GM19193 (cell line): Measurements from ENCODE around the gene ACAN.

Experiments
- POLR2A ChIP-seq: IDR thresholded peaks from 4 replicates; pipeline ENCODE4 v1.6.1; 2011; ENCODE audit not compliant: insufficient read depth, insufficient read length; ENCODE audit errors: extremely low read depth

ACAN gene

DNA sequence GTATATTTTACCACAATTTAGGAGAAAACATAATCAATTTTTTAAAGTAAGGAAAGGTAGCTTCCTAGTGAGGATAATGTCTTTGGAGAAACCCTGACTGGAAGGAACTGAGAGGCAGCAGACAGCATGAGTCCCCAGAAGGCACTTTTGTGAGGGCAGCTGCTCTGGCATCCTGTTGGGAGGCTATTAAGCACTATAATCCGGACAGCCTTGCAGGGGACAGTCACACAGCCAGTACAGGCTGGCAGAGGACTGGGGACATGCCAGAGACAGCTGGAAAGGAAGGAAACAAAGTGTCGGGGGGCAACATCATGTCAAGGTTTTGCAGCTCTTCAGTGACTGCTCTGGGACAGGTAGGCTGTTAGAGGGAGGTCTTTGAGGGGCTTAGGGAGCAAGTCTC is 15.7 kb downstream of the ACAN start:
- TF ChIP-seq POLR2A, result no peak

GRCh38 chr15:88821993-88822392 is 18.8 kb downstream of the ACAN start:
- no peak for TF ChIP-seq POLR2A

DNA sequence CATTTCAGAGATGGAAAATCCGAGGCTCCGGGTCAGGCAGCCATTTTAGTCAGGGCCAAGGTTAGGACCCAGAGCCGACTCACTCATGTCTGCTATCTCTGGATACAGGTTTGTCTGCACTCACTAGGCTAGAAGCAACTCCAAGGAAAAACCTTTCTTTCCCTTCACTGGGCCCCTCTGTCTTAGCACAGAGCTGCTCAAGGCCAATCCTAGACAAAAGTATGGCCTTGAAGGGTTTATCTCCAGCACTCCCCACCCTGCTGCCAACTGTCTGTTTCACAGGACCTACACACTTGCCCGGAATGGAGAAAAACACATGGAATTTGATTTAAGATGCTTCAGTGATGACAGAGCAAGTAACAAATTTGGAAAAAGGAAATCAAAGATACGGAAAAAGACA is 25.6 kb downstream of the ACAN start:
- no peak for TF ChIP-seq POLR2A

DNA sequence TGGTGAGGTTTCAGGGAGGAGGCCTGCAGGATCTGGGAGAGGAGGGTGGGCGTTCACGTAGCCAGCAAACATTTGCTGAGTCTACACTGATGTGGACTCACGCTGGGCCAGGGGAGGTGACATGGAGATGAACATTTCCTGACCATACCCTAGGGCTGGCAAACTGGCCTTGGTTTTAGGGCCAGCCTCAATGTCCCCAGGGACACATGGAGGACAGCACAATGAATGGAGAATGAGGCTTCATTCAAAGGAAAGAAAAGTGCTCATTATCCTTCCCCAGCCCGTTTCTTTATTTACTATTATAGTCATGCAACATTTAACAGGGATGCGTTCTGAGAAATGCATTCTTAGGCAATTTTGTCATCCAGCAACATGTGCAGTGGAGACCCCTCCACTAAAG is 26.8 kb downstream of the ACAN start:
- no peak for TF ChIP-seq POLR2A

DNA sequence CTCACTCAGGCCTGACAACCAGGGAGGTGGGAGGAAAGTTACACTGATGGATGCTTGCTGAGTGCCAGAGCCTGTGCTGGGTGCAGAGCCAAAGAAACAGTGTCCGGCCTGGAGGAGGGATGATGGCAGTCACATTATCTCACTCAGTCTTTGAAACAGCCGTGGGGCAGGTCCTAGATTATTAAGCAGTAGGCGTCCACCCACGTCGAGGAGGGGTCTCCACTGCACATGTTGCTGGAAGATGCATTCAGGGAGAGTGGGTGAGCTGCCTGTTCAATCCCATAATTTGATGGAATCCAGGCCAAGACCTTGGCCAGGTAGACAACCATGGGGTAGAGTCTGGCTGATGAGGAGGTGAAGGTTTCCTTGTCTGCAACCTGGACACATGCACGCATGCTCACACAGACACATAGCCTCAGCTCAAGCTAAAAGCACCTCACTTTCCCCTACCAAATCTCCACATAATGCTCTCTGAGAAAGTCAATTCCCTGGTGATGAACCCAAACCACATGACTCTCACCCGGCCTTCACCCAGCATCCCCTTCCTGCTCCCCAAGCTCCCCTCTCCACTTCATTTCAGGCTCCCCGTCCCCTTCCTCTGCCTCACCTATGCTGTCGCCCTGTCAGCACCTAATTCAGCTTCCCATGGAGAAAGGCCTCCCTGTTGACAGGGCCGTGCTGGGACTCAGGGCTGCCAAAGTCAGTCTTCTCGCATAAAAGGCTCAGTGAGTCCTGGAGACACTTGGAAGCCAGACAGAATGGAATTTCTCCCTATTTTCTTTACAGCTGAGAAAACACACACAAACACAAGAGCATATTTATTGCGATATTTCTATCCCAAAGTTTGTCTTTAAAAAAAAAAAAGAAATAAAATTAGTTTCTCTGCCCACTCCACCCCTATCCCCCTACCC is 29.8 kb downstream of the ACAN start:
- no peak for TF ChIP-seq POLR2A

DNA sequence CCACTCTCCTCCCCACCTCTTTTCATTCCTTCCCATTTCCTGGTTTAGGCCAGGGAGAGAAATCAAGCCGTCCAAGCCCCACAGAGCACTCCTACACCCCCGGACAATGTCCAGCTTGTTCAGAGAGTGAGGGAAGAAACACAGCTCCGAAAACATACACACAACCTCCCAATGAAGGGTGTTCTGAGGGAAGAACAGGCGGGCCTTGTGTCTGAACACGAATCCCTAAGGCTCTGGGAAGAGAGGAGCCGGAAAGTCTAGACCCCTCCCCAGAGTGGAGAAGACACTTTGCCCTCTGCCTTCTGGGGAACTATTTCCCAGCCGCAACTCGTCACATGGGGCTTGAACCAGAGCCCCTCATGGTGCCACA is 30.5 kb downstream of the ACAN start:
- no peak for TF ChIP-seq POLR2A

- TF ChIP-seq POLR2A, result no peak
These were observed 31.1 kb downstream of the ACAN start for GRCh38 chr15:88834211-88834812.

- no peak for TF ChIP-seq POLR2A
These were observed 31.9 kb downstream of the ACAN start for GRCh38 chr15:88835119-88835518.

- TF ChIP-seq POLR2A, result no peak
These were observed 32.4 kb downstream of the ACAN start for GRCh38 chr15:88835646-88836045.

DNA sequence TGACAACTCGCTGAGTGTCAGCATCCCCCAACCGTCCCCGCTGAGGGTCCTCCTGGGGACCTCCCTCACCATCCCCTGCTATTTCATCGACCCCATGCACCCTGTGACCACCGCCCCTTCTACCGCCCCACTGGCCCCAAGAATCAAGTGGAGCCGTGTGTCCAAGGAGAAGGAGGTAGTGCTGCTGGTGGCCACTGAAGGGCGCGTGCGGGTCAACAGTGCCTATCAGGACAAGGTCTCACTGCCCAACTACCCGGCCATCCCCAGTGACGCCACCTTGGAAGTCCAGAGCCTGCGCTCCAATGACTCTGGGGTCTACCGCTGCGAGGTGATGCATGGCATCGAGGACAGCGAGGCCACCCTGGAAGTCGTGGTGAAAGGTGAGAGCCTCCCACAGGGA is 35.4 kb downstream of the ACAN start:
- no peak for TF ChIP-seq POLR2A

DNA sequence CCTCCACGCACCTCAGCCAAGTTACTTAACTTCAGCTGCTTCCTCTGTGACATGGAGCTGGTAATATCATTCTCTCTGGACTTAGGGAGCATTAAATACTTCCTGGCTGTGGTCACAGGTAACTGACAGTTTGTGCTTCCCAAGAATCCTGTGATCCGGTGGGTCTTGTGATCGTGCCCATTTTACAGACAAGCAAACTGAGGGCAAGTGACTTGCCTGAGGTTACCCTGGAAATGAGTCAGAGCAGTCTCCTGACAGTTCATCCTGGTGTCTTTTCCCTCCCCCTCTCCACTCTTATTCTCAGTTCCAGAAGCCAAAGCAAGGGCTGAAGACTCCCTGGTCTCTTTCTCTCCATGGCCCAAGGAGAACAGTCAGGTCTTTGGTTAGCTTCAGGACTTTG is 35.9 kb downstream of the ACAN start:
- no peak for TF ChIP-seq POLR2A

- no peak for TF ChIP-seq POLR2A
These were observed 36.7 kb downstream of the ACAN start for GRCh38 chr15:88839961-88840360.

DNA sequence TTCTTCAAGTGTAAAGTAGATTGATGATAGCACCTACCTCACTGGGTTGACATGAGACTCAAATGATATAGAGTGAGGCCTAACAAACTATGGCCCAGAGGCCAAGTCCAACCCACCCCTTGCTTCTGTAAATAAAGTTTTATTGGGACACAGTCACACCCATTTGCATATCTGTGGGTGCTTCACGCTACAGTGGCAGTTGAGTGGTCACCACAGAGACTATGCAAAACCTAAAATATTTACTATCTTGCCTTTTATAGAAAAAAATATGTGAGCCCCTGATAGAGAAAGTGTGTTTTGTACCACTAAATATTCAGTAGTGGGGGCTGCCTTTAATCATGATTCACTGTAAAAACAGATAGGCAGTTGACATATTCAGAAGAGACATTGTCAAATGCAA is 38.0 kb downstream of the ACAN start:
- no peak for TF ChIP-seq POLR2A

- TF ChIP-seq POLR2A, result no peak
These were observed 38.9 kb downstream of the ACAN start for GRCh38 chr15:88842156-88842555.

GRCh38 chr15:88843334-88843733 is 40.1 kb downstream of the ACAN start:
- TF ChIP-seq POLR2A, result no peak

DNA sequence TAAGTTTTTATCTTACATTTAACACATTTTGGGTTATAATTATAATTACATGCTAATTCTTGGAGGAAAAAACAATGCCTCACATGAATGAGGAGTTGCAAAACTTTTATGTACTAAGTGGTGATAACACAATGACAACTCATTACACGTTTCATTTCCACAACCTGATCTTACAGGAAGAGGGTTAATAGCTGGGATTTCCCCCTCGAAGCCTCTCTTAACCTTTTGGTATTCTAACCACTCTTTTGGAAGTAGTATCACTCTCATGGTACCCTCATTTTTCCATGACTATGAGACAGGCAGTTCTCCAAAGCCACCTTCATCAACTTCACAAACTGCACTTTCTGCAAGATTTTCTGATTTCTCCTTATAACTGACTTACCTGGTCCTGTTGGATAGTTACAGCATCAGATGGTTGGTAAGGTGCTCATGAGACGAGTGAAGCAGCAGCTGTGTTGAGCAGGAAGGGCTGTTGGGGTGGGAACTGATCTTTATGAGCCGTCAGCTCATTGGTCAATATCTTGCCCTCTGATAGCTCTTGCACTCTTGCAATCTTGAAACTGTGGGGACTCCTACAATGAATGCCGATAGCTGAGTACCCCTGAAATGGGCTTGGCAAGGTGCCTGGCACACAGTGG is 41.6 kb downstream of the ACAN start:
- no peak for TF ChIP-seq POLR2A
